Measurements from ENCODE around the gene OTUD5.

DNA sequence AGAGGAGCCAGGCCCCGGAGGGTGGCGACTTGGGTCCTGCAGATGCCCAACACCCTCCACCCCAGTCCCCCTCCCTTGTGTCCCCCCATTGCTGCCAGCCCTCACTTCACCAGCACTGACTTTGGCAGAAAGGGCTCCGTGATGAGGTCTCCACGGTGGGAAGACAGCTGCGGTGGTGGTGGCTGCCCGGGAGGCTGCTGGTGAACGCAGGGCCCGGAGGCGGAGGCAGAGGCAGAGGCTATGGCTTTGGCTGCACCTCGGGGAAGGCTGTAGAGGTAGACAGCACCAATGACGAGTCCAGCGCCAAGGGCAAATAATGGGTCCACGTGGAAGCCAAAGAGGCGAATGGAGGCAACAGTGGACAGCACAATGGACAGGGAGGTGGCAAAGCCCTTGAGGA lies 52.8 kb downstream of the OTUD5 start:
- TF ChIP-seq, protein P1, sequence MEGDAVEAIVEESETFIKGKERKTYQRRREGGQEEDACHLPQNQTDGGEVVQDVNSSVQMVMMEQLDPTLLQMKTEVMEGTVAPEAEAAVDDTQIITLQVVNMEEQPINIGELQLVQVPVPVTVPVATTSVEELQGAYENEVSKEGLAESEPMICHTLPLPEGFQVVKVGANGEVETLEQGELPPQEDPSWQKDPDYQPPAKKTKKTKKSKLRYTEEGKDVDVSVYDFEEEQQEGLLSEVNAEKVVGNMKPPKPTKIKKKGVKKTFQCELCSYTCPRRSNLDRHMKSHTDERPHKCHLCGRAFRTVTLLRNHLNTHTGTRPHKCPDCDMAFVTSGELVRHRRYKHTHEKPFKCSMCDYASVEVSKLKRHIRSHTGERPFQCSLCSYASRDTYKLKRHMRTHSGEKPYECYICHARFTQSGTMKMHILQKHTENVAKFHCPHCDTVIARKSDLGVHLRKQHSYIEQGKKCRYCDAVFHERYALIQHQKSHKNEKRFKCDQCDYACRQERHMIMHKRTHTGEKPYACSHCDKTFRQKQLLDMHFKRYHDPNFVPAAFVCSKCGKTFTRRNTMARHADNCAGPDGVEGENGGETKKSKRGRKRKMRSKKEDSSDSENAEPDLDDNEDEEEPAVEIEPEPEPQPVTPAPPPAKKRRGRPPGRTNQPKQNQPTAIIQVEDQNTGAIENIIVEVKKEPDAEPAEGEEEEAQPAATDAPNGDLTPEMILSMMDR (IDR thresholded peaks at IDR 0.05) = no peak
- no peak for TF ChIP-seq POLR2A (IDR thresholded peaks at IDR 0.05)

Measured in testis (tissue), 2 donors.